NOMO-1 (cell line): ENCODE measurements around the gene NOC2L.

Source experiments
- DNase-seq, 2 experiments: peaks; one replicate each; lab custom pipeline; 2025; ENCODE audit not compliant: unreplicated experiment in 2 of 2; lab: John Stamatoyannopoulos, UW

The NOC2L gene

DNA sequence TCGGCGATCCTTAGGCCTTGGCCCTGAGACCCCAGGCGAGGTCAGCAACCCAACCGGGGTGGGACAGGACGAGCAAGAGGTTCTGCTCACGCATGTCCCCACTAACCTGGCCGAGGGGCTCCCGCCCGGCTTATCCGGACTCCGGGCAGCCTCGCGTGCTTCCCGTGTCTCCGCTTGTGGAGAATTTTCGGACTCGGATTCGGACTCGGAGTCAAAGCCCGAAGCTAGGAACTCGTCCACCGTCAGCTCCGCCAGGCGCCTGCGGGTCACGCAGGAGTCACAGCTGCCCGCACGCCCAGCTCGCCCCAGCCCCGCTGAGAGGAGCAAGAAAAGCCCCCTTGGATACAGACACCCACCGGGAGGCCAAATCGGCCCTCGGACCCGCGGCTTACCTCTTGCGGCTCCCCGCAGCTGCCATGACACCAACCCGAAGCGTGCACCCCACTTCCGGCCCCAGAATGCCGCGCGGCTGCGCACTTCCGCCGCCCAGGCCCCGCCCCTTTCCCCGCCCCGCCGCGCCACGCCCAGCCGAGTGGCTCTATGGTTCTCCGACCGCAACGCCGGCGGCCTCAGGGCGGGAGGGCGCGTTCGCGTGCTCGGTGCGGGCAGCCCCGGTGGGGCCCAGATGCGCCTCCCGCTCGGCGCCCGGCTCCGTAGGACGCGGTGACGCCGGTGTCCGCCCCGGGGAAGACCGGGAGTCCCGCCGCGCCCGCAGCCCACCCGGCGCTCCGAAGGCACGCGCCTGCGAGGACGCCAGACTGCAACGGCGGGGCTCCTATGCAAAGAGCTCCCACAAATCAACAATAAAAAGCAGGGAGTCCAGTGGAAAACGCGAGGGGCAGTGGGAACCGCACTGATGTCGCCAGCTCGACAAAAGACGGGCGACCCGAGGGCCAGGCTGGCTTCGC lies at the start of gene NOC2L:
NOC2L (minus strand) TSS at position 434 of the 908 bp plus-strand sequence; CDS start at position 418, 16 bp downstream.
- DNase-seq: peak; percentile 78 to 87

DNA sequence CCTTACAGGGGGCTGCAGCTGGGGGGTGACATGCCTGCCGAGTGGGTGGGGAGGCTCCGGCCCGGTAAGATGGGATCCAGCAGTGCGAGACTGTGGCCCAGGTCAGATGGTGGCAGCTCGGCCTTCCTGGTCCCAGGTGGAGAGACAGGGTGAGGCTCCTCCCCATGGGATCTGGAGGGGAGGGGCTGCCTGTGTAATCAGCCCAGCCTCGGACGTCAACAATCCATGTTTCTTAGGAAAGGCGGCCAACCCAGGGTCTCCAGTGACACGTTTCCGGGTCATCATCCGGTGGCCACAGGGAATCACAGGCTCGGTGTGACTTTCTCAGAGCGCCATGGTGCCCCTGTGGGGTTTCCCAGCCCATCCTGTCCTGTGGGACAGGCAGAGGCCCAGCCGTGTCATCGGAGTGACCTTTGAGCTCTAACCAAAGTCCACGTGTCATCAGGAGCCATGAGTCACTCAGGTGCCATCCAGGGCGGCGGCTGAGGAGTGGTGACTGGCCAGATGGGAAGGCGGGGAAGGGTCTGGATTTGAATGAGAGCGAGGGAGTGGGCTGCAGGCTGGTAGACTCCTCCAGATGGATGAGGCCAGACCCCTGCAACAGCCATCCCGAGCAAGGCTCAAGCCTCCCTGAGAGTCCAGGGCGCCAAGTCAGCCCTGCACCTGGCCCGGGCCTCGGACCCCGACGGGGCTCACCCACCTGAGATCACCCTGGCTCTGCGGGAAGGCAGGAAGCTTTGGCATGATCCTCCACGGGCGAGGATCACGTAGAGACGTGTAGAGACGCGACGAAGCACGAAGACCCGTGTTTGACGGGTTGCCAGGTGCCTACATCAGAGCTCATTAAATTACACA lies 47.5 kb upstream of the NOC2L start:
- DNase-seq: no peak

DNA sequence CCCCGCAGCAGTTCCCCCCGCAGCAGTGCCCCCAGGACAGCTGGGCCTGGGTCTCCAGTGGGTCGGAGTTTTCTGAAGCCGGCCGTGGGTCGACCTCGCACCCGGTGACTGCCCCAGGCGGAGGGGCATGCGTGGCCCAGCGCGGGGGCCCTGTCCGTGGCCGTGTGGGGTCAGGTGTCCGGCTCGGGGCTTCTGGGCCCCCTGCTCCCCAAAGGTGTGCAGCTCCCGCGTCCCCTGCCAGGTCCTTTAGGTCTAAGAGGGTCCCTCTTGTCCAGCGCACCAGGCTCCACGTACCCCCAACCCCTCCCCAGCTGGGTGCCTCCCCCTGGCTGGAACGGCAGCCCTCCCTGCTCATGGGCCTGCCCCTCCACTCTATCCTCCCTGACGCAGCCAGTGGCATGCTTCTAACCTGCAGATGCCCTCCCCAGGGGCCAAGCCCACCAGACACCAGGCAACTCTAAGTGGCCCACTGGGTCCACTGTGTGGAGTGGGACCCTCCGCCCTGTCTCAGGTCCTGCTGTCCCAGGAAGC lies 46.8 kb upstream of the NOC2L start:
- no peak for DNase-seq

DNA sequence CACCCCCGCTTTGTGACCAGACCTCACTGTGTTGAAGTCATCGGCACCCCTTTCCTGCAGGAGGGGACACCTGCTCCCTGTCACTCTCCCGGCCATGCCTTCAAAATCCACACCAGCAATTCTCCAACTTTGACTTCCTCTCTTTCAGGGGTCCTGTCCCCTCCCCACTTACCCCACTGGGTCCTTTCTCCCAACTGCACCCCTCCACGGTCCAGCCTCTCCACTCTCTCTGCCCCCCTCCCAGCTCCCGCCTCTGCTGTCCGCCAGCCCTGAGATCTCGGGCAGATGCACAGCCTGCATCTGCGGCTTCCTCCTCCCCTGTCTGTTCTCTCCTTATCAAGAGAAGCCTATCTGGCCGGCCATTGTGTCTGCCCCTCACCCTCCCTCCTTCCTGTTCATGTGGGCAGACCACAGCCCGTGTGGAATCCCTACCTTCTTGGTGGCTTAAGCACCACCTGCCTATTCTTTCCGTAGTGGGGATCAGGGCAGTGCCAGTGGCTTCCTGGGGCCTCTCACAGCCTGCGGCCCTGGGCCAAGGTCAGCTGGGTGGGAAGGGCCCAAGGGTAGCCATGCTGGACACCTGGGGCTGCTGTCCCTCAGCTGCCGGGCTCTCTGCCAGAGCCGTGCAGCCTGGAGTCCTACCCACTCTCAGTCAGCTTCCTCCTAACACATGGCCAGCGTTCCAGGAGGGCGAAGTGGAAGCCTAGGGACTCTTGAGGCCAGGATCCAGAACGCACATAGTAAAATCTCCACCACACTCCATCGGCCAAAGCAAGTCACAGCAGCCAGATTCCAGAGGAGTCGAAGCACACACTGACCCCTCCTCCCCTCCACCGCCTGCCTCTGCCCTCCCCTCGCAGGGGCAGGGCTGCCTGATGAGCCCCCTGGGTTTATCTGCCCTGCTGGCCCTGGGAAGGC lies 46.0 kb upstream of the NOC2L start:
- DNase-seq: no peak

DNA sequence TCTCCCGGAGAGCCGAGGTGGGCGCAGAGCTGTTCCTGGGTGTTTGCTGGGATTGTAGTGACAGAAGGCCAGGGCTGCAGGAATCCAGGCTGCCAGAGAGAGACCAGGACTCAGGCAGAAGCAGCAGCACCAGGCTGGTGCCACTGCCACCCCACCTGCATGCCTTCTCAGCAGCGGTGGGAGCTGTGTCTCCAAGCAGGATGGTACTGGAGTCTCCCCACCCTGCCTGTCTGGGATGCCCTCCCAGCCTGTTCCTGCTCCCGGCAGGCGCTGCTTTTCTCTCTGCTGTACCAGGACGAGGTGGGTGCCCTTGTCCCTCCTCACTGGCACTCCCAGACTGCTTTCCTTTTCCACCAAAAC lies 45.3 kb upstream of the NOC2L start:
- DNase-seq: no peak

DNA sequence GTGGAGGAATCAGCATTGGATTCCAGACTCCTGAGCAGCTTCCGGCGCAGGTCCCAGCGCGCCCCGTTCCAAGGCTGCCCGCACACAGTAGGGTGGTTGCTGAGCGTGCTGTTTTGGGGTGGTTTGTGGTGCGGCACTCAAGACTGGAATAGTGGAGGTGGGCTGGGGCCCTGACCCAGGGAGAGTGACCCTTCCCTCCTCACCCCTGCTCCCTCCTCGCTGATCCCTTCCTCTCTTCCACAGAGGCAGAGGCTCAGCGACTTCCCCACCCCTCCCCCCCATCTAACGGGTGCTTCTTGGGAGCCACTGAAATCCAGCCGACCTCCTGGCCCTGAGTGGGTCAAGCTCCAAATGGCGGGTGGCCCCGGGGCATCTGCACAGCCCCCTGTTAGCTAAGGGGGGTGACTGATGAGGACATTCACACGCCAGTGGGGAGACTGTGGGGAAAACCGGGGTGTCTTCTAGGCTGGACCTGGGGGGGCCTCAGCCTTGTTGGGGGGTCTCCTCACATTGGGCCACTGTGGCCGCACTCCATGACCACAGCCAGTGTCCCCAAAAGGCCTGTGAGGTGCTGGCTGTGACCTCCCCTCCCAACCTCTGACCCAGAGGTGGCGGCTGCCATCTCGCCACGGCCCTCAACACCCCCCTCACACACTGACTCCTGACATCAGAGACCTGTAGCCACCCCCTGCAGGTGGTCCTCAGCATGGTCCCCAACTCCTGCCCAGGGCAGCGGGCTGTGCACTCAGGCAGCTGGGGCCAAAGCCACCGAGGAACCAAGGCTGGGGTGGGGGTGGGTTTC lies 44.8 kb upstream of the NOC2L start:
- DNase-seq: no peak

DNA sequence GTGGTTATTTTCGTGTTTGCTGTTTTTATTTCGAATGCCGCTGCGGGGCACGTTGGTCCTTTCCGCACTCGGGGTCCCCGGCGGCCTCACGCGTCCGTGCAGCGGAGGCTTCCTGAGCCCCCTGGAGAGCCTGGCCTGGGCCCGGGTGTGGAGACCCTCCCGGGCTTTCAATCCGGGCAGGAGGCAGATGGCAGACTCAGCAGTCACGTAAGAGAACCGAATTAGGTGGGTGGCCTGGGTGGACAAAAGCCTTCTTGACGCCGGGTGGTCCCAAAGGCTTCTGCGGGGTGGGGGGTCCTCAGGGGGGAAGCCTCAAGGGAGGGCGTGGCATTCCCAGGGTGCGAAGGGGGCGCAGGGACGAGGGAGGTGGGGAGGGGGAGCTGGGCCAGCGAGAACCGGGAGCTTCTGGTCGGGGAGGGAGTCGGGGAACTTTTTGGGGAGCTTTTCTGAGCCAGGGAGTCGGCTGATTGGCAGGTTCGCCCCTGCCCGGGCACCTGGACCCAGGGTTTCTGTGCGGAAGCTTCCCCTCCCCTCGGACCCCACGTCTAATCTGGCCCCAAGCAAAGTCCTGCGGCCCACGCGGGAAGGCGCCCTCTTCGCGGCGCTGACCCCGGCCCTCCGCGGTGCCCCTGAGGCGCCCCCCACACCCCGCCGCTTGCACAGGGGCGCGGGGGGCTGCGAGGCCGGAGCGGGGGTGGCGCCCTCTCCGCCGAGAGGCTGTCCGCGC lies 42.2 kb upstream of the NOC2L start:
- no peak for DNase-seq

DNA sequence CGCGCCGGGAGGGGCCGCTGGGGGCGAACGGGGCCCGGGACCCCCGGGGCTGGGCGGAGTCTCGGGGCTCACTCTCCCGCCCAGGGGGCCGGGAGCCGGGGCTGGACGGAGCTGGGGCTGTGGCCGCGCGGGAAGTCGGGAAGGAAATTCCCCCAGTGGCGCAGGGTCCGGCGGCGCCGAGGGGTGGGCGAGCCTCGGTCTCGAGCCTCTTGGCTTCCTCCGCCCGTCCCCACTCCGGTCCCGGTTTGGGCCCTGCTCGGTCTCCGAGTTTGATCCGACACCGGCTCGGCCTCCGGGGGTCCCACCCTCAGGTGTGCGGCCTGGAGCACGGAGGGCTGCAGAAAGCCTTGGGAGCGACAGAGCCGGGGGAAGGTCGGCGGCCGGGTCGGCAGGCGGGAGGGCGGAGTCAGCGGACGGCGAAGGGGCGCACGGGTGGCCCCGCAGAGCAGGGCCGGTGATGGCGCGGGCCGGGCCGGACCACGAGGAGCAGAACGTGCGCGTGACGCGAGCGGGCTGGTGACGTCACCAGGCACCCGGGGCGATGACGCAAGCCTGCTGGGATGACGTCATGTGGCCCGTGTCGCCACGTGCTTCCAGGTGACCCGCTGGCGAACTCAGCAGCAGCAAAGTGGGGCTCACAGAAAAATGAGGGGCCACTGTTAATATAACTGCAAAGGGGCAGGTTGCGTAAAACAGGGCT lies 41.5 kb upstream of the NOC2L start:
- no peak for DNase-seq

DNA sequence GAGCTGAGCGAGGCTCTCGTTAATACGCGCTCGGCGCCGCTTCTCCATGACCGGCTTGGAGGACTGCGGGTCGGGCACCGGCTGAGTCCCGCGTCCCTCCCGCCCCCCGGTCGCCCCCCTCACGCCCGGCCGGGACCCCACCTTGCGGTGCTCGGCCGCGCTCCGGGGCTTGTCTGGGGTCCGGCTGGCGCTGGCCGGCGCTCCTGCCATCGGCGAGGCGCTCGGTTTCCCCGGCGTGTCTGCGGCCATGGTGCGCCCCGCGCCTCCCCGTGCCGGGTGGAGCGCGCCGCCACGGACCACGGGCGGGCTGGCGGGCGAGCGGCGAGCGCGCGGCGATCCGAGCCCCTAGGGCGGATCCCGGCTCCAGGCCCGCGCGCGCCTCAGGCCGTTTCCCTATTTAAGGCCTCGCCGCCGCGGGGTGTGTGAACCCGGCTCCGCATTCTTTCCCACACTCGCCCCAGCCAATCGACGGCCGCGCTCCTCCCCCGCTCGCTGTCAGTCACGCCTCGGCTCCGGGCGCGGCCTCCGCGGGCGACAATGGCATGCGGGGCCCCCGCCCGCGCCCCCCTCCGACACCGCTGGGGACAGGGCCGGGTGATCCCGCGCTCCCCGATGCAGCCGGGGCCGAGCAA lies 40.8 kb upstream of the NOC2L start, which contains the start of gene HES4:
HES4 (minus strand) TSS at position 373 of the 632 bp plus-strand sequence; CDS start at position 249, 124 bp downstream.
- DNase-seq: peak; percentile 62 to 77

DNA sequence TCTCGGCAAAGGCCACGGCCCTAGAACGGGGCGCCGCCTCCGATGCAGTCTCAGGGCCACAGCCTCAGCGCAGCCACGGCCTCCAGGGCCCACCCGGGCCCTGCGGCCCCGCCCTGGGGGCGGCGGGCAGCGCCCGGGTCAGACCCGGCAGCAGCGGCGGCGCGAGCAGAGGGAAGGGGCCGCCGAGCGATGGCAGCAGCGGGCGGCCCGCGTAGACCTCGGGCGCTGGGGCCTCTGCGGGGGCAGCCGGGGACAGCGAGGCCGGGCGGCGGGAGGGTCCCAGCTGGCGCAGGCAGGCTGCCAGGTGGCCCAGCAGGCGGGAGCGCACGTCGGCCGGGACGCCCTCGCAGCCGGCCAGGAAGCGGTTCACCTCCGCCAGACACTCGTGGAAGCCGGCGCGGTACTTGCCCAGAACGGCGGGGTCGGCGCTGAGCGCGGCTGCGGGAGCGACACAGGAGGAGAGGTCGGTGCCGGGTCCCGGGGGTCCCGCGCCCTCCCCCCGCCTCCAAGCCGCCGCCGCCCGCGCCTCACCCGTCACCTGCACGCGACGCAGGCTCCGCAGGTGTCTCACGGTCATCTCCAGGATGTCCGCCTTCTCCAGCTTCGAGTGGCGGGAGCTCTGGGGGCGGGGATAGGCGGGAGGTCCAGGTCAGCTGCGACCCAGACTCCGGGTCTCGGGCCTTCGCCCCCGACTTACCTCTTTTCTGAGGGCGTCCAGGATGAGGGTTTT lies 40.1 kb upstream of the NOC2L start:
- DNase-seq: no peak

DNA sequence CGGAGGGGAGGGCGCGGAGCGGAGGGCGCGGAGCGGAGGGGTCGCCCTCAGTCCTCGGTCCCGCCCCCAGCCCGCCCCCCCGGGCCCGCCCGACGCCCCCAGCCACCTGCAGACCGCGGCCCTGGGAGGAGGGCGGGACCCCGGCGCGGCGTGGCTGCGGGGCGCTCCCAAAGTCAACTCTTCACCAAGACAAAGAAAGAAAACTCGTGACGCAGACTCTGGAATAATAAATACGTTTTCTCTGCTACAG lies 39.6 kb upstream of the NOC2L start:
- DNase-seq: no peak

DNA sequence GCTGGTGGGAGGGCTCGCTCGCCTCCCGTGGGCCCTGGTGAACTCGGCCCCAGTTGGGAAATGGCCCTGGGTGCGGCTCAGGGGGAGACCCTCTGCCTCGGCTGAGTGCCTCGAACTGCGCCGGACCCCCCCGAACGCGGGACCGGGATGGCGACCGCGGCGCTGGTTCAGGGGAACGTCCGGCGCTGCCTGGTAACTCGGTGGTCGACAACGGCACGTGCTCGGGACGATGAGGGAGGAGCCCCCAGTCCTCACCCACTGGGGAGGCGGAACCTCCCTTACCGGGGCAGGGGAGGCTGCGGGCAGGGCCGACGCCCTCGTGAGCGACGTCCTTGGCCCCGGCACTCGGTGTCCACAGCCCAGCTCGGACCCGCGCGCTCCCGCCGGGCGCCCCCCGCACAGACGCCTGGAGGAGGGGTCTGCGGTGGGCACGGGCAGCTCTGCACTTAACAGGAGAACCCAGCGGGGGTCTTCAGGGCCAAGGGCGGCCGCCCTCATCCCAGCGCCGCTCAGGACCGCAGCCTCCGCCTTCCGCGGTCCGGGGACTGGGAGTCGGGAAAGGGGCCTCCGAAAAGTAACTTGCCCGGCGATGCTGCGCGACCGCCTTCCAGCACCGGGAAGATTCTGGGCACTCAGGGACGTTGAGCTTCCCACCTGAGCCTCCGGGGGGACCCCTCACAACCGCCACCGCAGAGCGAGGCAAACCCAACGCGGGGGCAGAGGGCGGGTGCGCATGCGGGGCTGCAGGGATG lies 39.1 kb upstream of the NOC2L start:
- no peak for DNase-seq

DNA sequence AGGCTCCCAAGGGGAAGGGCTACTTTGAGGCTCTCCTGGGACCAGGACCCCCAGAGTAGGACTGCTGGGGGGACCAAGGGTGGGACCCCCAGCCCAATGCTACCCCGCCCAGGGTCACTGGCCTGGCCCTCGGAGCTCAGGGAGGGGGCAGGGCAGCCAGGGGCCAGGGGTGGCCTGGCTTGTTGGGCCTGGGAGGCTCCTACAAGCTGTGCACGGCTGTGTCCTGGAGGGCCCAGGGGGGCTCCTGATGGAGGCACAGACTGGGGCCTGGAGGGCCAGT lies 38.6 kb upstream of the NOC2L start:
- no peak for DNase-seq

DNA sequence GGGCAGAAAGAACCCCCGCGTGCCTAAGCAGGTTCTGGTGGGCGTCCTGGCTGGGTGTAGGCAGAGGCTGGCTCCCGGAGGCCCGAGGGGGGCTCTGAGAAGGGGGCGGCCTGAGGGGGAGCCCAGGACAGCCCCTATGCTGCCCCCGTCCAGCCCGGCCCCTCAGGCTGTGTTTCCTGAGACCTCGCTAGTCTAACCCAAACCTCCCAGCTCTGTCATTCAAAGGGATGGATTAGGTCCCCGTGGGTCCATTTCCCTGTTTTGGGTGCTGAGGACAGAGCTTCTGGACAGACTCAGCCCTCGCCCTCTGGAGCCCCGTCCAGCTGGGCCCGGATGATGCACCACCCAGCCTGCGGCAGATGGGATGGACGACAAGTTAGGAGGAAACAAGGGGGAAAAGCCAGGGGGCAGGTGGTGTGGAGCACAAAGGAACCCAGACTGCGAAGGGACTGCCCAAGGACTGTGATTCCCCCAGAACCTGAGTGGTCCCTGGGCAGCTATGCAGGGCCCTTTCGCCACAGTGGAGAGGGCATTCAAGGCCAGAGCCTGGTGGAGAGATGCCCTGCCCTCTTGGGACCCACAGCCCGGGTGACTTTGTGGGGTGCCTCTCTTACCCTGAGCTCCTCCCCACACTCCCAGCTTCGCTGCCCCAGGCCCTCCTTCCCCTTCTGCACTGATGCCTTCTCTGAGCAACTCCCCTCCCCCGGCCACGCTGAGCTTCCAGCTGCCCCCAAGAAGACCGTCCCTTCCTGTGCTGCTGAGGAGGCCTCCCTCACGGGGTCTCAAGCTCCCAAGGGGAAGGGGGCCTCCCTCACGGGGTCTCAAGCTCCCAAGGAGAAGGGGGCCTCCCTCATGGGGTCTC lies 38.0 kb upstream of the NOC2L start:
- DNase-seq: no peak

DNA sequence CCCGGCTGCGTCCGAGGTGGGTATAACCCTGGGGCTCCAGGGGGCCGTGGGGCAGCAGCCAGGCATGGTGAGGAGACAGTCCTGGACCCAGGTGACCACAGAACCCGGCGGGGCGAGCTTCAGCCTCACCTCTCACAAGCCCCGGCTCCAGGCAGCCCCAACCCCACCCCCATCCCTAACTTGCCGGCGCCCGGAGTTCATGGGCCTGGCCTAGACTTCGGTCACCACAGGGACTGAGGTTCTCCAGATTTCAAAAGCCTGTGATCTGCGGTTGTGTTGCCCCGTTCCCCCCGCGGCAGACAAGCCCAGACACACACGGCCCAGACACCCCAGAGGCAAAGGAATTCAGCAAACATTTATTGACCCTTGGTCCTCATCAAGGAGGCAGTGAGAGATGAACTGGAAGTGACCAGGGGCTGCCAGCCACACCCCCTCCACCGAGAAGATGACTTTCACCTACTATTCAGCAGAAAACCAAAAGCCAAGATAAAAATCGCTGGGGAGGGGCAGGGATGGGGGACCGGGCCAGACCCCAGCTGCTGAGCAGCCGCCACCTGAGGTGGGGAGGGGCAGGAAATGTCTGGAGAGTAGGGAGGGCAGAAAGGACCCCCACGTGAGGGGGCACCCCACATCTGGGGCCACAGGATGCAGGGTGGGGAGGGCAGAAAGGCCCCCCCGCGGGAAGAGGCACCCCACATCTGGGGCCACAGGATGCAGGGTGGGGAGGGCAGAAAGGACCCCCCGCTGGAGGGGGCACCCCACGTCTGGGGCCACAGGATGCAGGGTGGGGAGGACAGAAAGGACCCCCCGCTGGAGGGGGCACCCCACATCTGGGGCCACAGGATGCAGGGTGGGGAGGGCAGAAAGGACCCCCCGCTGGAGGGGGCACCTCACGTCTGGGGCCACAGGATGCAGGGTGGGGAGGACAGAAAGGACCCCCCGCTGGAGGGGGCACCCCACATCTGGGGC lies 36.9 kb upstream of the NOC2L start:
- DNase-seq: no peak
